Left cardiac atrium (tissue), 2 donors: ENCODE data around the gene SRGN. TPM values are rescaled to one million over a fixed set of nuclear protein-coding genes. Genes with fewer than 3 reads are reported as not detected.

Experiments
- total RNA-seq, 2 donors: library from RNA; stranded (reverse); fragmentation: NEBNext Ultra II Directional; extraction: Animal tissue kit (Norgen Biotek cat#: 25700); gene quantifications; one replicate each; pipeline ENCODE4 v1.2.1, GENCODE V29; 2021
- donor health status: DM: no; HTN: yes; CAD: no; lungs with severe emphysema.
- donor health status: DM: yes; HTN: yes; CAD: no.

The SRGN gene
- total RNA-seq, 2 donors from 2014 or later = 89.7 to 121 TPM

Other genes starting within 250 kb of the SRGN start
- gene DDX50, start 186.8 kb upstream of the SRGN start, total RNA-seq = 10 to 100 TPM; 22.2 to 25.5 TPM
- 10 to 100 TPM; 18.6 to 59.3 TPM for gene DDX21, start 131.9 kb upstream of the SRGN start, total RNA-seq
- 10 to 100 TPM; 33.7 to 36.1 TPM for gene KIFBP, start 99.3 kb upstream of the SRGN start, total RNA-seq
- 10 to 100 TPM; 33.2 to 35.7 TPM for gene VPS26A, start 36.1 kb downstream of the SRGN start, total RNA-seq
- 10 to 100 TPM; 29.1 to 32.4 TPM for gene SUPV3L1, start 92.1 kb downstream of the SRGN start, total RNA-seq
- under 1 TPM in 1 of 2 donors, not detected in 1; 0.35 TPM for gene HKDC1, start 132.2 kb downstream of the SRGN start, total RNA-seq
- gene HK1, start 190.4 kb downstream of the SRGN start, total RNA-seq = 100 to 1,000 TPM; 188 to 274 TPM